GM12891 (cell line): ENCODE measurements around the gene DVL1.

Experiments
- POLR2A ChIP-seq: IDR thresholded peaks from 2 replicates; pipeline ENCODE4 v1.6.1; 2011; ENCODE audit warnings: low read depth, low read length, control low read depth
- POLR2AphosphoS5 ChIP-seq: IDR thresholded peaks from 2 replicates; pipeline ENCODE4 v1.6.1; 2011; ENCODE audit warnings: low read depth, low read length, control low read depth
- TAF1 ChIP-seq: IDR thresholded peaks from 2 replicates; pipeline ENCODE4 v1.6.1; 2011; ENCODE audit warnings: low read depth, low read length, control low read depth

GRCh38 chr1:1395166-1395565 lies 45.9 kb upstream of the DVL1 start:
- TF ChIP-seq POLR2AphosphoS5, result no peak
- TF ChIP-seq TAF1, result no peak
- TF ChIP-seq POLR2A, result no peak
